Uterus (tissue), 4 donors: Measurements from ENCODE around the gene HSD11B1L. TPM values are rescaled to one million over a fixed set of nuclear protein-coding genes. Genes with fewer than 3 reads are reported as not detected.

Source experiments
- DNase-seq, 2 donors: peaks; one replicate each; pipeline ENCODE4 v3.0.0-alpha.2; 2019 to 2020
- H3K27ac ChIP-seq, 2 donors: fragments of 200-600 bp; sonication (generic); 1 replicate in 1 of 2; 2 replicates in 1 of 2; pipeline ENCODE4 v1.5.1; 2016 to 2018
- H3K27me3 ChIP-seq, 2 donors: fragments of 200-600 bp; sonication (generic); one replicate each; pipeline ENCODE4 v1.5.1; 2018 to 2019; ENCODE audit warnings: control low read depth in 1 of 2
- H3K36me3 ChIP-seq, 2 donors: fragments of 200-600 bp; sonication (generic); one replicate each; pipeline ENCODE4 v1.5.1; 2019; ENCODE audit warnings: control low read depth in 1 of 2
- H3K4me1 ChIP-seq, 2 donors: fragments of 200-600 bp; sonication (generic); one replicate each; pipeline ENCODE4 v1.5.1; 2018 to 2019; ENCODE audit warnings: control low read depth in 1 of 2
- H3K4me3 ChIP-seq, 2 donors: fragments of 200-600 bp; sonication (generic); 1 replicate in 1 of 2; 2 replicates in 1 of 2; pipeline ENCODE4 v1.5.1; 2018 to 2019; ENCODE audit warnings: mild to moderate bottlenecking in 1 of 2
- H3K9me3 ChIP-seq, 2 donors: fragments of 200-600 bp; sonication (generic); one replicate each; pipeline ENCODE4 v1.5.1; 2019; ENCODE audit warnings: control low read depth in 1 of 2
- POLR2A ChIP-seq, 2 donors: fragments of 450-650 bp; IDR thresholded peaks; one replicate each; pipeline ENCODE4 v1.6.1; 2016; ENCODE audit warnings: antibody characterized with exemption in 2 of 2, mild to moderate bottlenecking in 1 of 2, moderate library complexity in 1 of 2
- intact Hi-C: fragments of 100-400 bp; cut with DNase I; formaldehyde crosslinking; loops from one replicate; pipeline ENCODE4 v1.15.1; 2023; ENCODE audit warnings: low total_unique reads
- total RNA-seq, 4 donors: library from RNA; depleted of rRNA in 3 of 4; stranded (reverse); fragments of >200 nt in 3 of 4; gene quantifications; one replicate each; pipeline versions ENCODE4 v1.1.0 to v1.2.4, GENCODE V29; 2014 to 2023
- TF ChIP-seq, protein P1 (sequence below), 4 experiments: fragments of 200-600 bp in 2 of 4; fragments of 450-650 bp in 2 of 4; sonication (generic) in 2 of 4; IDR thresholded peaks; one replicate each; pipeline ENCODE4 v1.5.1; 2016 to 2019; ENCODE audit warnings: antibody characterized with exemption in 4 of 4, mild to moderate bottlenecking in 2 of 4, moderate library complexity in 1 of 4
- donor health status: DM: yes; HTN: yes; CAD: no.

HSD11B1L gene
- total RNA-seq, 4 donors from 2014 or later = 0.26 to 17.8 (median 7.1) TPM

DNA sequence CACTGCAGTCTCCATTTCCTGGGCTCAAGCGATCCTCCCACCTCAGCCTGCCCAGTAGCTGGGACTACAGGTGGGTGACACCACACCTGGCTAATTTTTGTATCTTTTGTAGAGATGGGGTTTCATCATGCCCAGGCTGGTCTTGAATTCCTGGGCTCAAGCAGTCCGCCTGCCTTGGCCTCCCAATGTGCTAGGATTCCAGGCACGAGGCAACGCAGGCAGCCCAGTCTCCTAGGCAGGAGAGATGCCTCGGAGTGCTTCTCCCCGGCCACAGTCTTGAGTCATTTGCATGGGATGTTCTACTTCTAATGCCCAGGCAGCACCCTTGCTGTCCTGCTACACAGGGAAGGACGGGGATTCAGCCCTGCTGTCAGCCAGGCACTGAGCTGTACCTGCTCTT is 9.2 kb upstream of the HSD11B1L start:
- Histone ChIP-seq H3K4me1 (no peaks in the 10 kb centered on the region), H3K9me3 (no peaks in the 10 kb centered on the region), H3K36me3 (no peaks in the 10 kb centered on the region), H3K27me3 (no peaks in the 10 kb centered on the region), H3K27ac (no peak overlapping the region), H3K4me3 (no peak overlapping the region)
- no peak for DNase-seq
- intact Hi-C loops = loop anchor here (10.0 kb wide), 1 partner anchor 47 kb away; the partner anchor contains the start of genes SAFB and SAFB2
- TF ChIP-seq POLR2A (IDR thresholded peaks at IDR 0.05) = no peak
- TF ChIP-seq, protein P1, sequence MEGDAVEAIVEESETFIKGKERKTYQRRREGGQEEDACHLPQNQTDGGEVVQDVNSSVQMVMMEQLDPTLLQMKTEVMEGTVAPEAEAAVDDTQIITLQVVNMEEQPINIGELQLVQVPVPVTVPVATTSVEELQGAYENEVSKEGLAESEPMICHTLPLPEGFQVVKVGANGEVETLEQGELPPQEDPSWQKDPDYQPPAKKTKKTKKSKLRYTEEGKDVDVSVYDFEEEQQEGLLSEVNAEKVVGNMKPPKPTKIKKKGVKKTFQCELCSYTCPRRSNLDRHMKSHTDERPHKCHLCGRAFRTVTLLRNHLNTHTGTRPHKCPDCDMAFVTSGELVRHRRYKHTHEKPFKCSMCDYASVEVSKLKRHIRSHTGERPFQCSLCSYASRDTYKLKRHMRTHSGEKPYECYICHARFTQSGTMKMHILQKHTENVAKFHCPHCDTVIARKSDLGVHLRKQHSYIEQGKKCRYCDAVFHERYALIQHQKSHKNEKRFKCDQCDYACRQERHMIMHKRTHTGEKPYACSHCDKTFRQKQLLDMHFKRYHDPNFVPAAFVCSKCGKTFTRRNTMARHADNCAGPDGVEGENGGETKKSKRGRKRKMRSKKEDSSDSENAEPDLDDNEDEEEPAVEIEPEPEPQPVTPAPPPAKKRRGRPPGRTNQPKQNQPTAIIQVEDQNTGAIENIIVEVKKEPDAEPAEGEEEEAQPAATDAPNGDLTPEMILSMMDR (IDR thresholded peaks at IDR 0.05) = no peak

DNA sequence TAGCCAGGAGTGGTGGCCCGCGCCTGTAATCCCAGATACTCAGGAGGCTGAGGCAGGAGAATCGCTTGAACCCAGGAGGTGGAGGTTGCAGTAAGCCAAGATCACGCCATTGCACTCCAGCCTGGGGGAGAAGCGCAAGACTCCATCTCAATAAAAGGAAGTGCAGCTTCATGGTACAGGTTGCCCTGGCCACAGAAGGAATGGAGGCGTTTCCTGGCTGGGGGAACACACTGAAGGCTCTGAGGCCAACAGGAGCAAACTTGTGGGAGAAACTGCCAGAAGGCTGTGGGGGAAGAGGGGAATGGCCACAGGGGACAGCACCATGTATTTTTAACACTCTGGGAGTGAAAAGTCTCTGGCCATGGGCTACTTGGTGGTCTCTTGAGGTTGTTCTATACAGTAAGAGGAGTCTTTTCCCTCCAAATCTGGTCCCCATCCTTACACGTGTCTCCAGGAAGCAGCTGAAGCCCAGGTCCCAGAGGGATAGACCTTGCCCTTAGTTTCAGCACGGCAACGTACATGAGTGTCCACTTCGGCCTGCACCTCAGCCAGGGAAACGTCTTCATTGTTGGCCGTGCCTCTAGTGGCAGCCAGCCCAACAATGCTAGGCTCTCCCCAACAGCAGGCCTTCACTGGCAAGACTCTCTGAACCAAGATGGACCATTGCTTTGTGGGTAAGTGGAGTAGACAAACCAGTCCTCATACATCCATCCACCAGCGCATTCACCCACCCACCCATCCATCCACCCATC is 7.9 kb upstream of the HSD11B1L start:
- Histone ChIP-seq H3K27me3 (no peaks in the 10 kb centered on the region), H3K9me3 (no peaks in the 10 kb centered on the region), H3K27ac (no peak overlapping the region), H3K36me3 (no peaks in the 10 kb centered on the region), H3K4me3 (no peak overlapping the region), H3K4me1 (no peaks in the 10 kb centered on the region)
- intact Hi-C loops = loop anchor here (10.0 kb wide), 1 partner anchor 48 kb away; the partner anchor contains the start of genes SAFB and SAFB2
- no peak for DNase-seq
- TF ChIP-seq, protein P1 (IDR thresholded peaks at IDR 0.05) = no peak
- TF ChIP-seq POLR2A (IDR thresholded peaks at IDR 0.05) = no peak

DNA sequence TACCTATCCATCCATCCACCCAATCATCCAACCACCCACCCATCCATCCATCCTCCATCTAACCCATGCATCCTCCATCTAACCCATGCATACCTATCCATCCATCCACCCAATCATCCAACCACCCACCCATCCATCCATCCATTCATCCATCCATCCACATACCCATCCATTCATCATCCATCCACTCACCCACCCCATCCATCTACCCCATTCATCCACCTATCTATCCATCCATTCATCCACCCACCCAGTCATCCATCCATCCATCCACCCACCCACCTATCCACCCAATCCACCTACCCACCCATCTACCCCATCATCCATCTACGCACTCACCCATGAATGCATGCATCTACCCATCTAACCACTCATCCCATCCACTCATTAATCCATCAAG is 7.1 kb upstream of the HSD11B1L start:
- H3K27me3 ChIP-seq = no peaks in the 10 kb centered on the region
- no peaks in the 10 kb centered on the region for H3K36me3 ChIP-seq
- intact Hi-C loops = loop anchor here (10.0 kb wide), 1 partner anchor 49 kb away; the partner anchor contains the start of genes SAFB and SAFB2
- no peaks in the 10 kb centered on the region for H3K9me3 ChIP-seq
- TF ChIP-seq, protein P1 (IDR thresholded peaks at IDR 0.05) = no peak
- no peak for TF ChIP-seq POLR2A (IDR thresholded peaks at IDR 0.05)
- H3K27ac ChIP-seq = no peak overlapping the region
- DNase-seq = no peak
- no peak overlapping the region for H3K4me3 ChIP-seq
- no peaks in the 10 kb centered on the region for H3K4me1 ChIP-seq

DNA sequence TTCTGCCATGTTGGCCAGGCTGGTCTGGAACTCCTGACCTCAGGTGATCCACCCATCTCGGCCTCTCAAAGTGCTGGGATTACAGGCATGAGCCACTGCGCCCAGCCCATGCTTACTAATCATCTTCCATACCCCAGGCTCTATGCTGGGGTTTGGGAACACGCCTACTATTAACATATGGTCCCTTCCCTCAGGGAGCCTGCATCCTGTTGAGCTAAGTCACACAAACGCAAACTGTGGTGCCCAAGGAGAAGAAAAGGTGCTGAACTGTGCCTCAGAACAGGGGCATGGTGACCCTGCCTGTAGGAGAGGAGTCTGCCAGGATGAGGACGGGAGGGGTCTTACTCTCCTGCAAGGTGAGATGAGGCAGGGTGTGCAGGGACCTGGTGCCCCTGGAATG is 6.1 kb upstream of the HSD11B1L start:
- Histone ChIP-seq H3K9me3 (no peaks in the 10 kb centered on the region), H3K4me3 (no peak overlapping the region), H3K36me3 (no peaks in the 10 kb centered on the region), H3K4me1 (peaks cover 0 to 3% of the 10 kb centered on the region in 2 donors), H3K27me3 (no peaks in the 10 kb centered on the region), H3K27ac (no peak overlapping the region)
- intact Hi-C loops = loop anchor here (10.0 kb wide), 1 partner anchor 50 kb away; the partner anchor contains the start of genes SAFB and SAFB2
- no peak for DNase-seq
- TF ChIP-seq POLR2A (IDR thresholded peaks at IDR 0.05) = no peak
- TF ChIP-seq, protein P1 (IDR thresholded peaks at IDR 0.05) = no peak

DNA sequence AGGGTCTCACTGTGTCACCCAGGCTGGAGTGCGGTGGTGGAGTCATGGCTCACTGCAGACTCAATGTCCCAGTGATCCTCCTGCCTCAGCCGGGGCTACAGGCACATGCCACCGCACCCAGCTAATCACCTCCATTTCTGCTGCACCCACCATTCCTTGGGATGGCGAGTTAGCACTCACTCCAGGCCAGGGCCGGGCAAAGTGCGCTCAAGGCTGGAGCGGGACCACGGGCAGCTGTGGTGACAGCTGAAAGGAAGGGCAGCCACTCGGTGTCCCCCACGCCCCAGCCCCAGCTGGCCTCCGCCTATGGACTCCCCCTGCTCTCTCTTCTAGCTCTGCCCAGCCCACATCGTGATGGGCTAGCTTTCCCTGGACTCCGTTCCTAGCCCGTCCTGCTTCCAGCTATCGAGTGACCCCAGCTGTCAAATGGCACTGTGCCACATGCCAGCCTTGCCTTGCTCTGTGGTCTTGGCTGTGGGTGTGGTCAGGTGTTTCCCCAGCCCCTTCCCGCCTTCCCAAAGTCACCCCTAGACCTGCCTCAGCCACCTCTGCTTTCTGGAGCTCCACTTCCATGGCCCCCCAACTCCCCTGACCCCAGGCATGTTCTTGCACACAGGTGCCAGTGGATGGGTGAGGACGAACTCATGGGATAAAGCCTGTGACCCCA is 4.6 kb upstream of the HSD11B1L start:
- intact Hi-C loops = loop anchor here (10.0 kb wide), 1 partner anchor 51 kb away; the partner anchor contains the start of genes SAFB and SAFB2
- TF ChIP-seq POLR2A (IDR thresholded peaks at IDR 0.05) = no peak
- TF ChIP-seq, protein P1 (IDR thresholded peaks at IDR 0.05) = no peak
- Histone ChIP-seq H3K36me3 (no peaks in the 10 kb centered on the region), H3K9me3 (no peaks in the 10 kb centered on the region), H3K27ac (no peak overlapping the region), H3K4me1 (peaks cover 0 to 3% of the 10 kb centered on the region in 2 donors), H3K27me3 (no peaks in the 10 kb centered on the region), H3K4me3 (no peak overlapping the region)
- no peak for DNase-seq
